GM10847 (cell line): Measurements from ENCODE around the gene NAT8L.

Experiments used
- POLR2A ChIP-seq: IDR thresholded peaks from 2 replicates; pipeline ENCODE4 v1.6.1; 2011; ENCODE audit not compliant: insufficient read length; ENCODE audit errors: extremely low read depth

NAT8L gene

GRCh38 chr4:2059046-2059725 is at the start of gene NAT8L:
TSS of gene NAT8L (plus strand) at chr4:2059327. CDS start at chr4:2059512, 185 bp downstream.
- TF ChIP-seq POLR2A, result no peak

GRCh38 chr4:2009651-2010233 is 49.4 kb upstream of the NAT8L start:
- no peak for TF ChIP-seq POLR2A

GRCh38 chr4:2011583-2011982 is 47.5 kb upstream of the NAT8L start:
- TF ChIP-seq POLR2A, result no peak

GRCh38 chr4:2015008-2015407 is 44.1 kb upstream of the NAT8L start:
- no peak for TF ChIP-seq POLR2A

GRCh38 chr4:2024683-2025082 is 34.4 kb upstream of the NAT8L start:
- TF ChIP-seq POLR2A, result no peak

- TF ChIP-seq POLR2A, result no peak
Observed at GRCh38 chr4:2025817-2026216, 33.3 kb upstream of the NAT8L start.

- TF ChIP-seq POLR2A, result no peak
Observed at GRCh38 chr4:2036327-2036726, 22.8 kb upstream of the NAT8L start.

- no peak for TF ChIP-seq POLR2A
Observed at GRCh38 chr4:2036866-2037265, 22.3 kb upstream of the NAT8L start.

- no peak for TF ChIP-seq POLR2A
Observed at GRCh38 chr4:2040391-2041238, 18.5 kb upstream of the NAT8L start.

GRCh38 chr4:2041239-2042130 is 17.6 kb upstream of the NAT8L start:
- peak; percentile 41 for TF ChIP-seq POLR2A

- no peak for TF ChIP-seq POLR2A
Observed at GRCh38 chr4:2042204-2042946, 16.8 kb upstream of the NAT8L start.

GRCh38 chr4:2042947-2043395 is 16.2 kb upstream of the NAT8L start:
- no peak for TF ChIP-seq POLR2A

- TF ChIP-seq POLR2A, result no peak
Observed at GRCh38 chr4:2043396-2044118, 15.6 kb upstream of the NAT8L start.

GRCh38 chr4:2044119-2044485 is 15.0 kb upstream of the NAT8L start:
- no peak for TF ChIP-seq POLR2A
